Putamen (tissue), 1 donor: ENCODE results near the gene LILRA6.
"Not testable (repeated sequence)": the region's sequence is repeated elsewhere in the genome, so short reads cannot be mapped to it uniquely, and the experiment has no call there.

Source experiments
- DNase-seq: peaks from one replicate; pipeline ENCODE4 v3.0.0-alpha.2; 2016; ENCODE audit warnings: low spot score

The LILRA6 gene

DNA sequence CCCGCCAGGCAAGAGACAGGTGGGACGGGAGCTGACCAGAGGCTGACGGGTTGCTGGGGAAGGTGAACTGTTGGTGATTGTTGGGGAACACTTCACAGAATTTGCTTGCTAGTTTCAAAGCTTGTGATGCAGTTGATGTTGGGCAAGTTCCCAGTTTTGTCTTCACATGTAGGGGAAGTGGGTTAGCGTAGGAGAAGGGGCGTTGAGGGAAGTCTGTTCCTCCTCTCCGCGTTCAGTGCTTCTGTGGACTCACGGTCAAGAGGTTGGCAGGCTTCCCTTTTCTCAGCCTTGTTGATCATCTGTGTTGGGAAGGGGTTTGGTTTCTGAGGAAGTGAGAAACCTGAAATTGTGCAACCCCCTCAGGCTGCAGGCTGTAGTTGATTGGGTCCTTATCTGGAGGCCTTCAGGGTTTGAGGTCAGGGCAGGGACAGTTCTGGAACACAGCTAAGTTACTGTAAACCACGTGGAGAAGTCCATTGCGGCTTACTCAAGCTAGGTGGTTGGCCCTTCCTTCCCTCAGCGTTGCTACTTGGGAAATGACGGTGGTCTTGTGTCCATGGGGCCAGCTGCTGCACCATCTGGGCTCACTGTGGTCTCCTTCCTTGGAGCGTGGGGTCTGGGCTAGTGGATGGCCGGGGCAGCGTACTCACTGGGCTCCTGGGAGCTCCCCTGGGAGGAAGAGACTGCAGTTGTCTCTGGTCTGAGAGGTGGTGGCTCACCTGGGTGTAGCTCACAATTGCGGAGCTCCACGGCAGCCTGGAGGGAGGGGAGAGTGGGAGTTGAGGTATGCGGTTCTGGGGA lies 34.4 kb downstream of the LILRA6 start:
- peak; percentile 67 for DNase-seq

- DNase-seq, result no peak
These were observed 35.0 kb downstream of the LILRA6 start for GRCh38 chr19:54207676-54207982.

GRCh38 chr19:54207193-54207592 lies 35.4 kb downstream of the LILRA6 start:
- not testable (repeated sequence) for DNase-seq

DNA sequence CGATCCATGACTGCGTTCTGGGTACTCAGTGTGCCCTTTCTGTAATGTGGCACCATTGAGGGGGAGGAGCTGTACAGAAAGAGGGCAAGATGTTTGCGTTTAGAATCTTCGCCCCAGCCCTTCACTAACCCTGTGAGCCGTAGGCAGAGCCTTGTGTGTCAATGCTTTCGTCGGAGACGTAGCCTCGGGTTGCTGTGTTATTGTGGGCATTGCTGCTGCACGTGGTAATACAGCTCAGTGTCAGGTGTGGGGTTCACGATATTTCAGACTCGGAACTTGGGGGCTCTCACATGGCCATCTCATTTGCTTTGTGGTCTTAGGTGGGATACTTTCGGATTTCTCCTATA lies 35.8 kb downstream of the LILRA6 start:
- DNase-seq, result no peak

- no peak for DNase-seq
These were observed 36.4 kb downstream of the LILRA6 start for GRCh38 chr19:54206030-54206830.

DNA sequence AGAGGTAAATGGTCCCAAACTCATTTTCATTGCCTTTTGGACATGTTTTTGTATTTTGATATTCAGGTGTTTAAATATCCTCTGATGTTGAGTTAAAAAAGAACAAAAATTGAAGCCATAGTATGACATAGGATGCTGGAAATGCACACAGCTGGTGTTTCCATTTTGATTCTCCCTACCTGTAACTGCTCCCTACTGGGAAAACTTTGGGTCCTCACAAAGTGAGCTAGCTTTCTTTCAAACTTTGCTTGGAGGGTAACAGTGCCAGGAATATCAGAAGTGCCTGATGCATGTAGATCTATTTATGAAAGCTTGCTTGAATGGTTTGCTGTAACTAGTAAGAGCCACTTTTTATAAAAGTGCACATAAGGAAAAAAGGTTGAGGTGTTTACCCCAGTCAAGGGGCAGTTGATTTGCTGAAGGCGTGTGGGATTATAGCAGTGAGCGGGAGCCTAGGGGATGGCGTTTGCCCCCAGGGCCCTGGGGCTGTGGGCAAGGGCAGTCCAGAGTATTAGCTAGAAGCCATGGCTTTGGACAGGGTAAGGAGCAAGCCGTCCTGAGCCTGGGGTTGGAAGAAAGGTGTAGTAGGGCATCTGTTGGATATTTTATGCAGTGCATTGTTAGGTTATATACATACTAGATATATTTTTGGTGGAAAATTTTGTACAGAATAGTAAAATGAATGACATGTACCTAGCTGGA lies 37.7 kb downstream of the LILRA6 start:
- DNase-seq, result no peak

- DNase-seq, result no peak
These were observed 39.4 kb downstream of the LILRA6 start for GRCh38 chr19:54203151-54203611.

GRCh38 chr19:54201980-54202379 lies 40.6 kb downstream of the LILRA6 start:
- DNase-seq, result no peak

- no peak for DNase-seq
These were observed 41.4 kb downstream of the LILRA6 start for GRCh38 chr19:54201172-54201701.

GRCh38 chr19:54199401-54199800 lies 43.2 kb downstream of the LILRA6 start:
- DNase-seq, result no peak

GRCh38 chr19:54197121-54197520 lies 45.5 kb downstream of the LILRA6 start:
- no peak for DNase-seq

GRCh38 chr19:54196536-54196935 lies 46.1 kb downstream of the LILRA6 start:
- no peak for DNase-seq

DNA sequence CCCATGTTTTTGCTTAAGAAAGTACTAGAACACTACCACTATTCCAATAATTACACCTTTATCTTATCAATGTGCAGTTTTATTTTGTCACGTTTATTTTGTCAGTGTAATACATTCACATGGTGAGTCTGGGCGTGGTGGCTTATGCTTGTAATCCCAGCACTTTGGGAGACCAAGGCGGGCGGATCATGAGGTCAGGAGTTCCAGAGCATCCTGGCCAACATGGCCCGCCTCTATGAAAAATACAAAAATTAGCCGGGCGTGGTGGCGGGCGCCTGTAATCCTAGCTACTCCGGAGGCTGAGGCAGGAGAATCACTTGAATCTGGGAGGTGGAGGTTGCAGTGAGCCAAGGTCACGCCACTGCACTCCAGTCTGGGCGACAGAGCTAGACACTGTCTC lies 48.1 kb downstream of the LILRA6 start:
- not testable (repeated sequence) for DNase-seq

- DNase-seq, result no peak
These were observed 49.6 kb downstream of the LILRA6 start for GRCh38 chr19:54193011-54193410.

GRCh38 chr19:54191811-54192453 lies 50.7 kb downstream of the LILRA6 start:
- no peak for DNase-seq

DNA sequence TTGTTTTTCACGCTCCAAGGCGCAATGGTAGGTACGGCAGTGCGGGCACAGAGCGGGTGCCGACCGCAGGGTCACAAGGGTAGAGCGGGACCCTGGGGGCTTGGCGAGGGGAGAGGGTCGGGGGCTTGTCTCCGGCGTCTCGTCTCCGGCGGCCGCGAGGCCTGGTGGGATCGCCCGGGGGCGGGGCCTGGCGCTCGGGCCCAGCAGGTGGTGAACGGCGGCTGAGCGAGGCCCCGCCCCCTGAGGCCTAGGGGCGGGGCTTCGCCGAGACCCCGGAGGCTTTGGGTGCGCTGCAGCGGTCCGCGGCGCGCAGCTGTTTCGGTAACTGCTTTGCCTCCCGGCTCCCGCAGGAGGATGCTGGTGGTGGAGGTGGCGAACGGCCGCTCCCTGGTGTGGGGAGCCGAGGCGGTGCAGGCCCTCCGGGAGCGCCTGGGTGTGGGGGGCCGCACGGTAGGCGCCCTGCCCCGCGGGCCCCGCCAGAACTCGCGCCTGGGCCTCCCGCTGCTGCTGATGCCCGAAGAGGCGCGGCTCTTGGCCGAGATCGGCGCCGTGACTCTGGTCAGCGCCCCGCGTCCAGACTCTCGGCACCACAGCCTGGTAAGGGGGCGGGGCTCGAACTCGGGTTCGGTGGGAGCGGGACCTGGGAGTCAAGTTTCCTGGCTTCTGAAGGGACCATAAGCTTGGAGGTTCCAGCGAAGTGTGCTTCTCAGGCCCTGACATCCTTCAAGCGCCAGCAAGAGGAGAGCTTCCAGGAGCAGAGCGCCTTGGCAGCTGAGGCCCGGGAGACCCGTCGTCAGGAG lies 51.4 kb downstream of the LILRA6 start, which contains the start of gene TSEN34:
TSEN34 (plus strand) TSS at position 298 of the 800 bp plus-strand sequence; CDS start at position 355, 57 bp downstream.
- peak; percentile 85 for DNase-seq

GRCh38 chr19:54190503-54191010 lies 52.0 kb downstream of the LILRA6 start:
- peak; percentile 100 for DNase-seq

GRCh38 chr19:54189735-54190502 lies 52.7 kb downstream of the LILRA6 start:
- DNase-seq, result peak; percentile 100

- no peak for DNase-seq
These were observed 53.4 kb downstream of the LILRA6 start, which contains the start of gene MBOAT7 for GRCh38 chr19:54189145-54189734. MBOAT7 (minus strand) TSS chr19:54189580; CDS start chr19:54188508, 1,072 bp downstream.
